ENCODE results near the gene ADAMTSL1. TPM values are rescaled to one million over a fixed set of nuclear protein-coding genes. Genes with fewer than 3 reads are reported as not detected.

The ADAMTSL1 gene
- total and polyA plus RNA-seq, 8 donors, result 1.1 to 98.8 (median 8.4) TPM

- 74 to 86% (median 77%) methylated on average over 14 of the region's 14 CpGs for WGBS, 5 donors
- H3K9me3 ChIP-seq, result peaks cover 0 to 5% (median 0%) of the 10 kb centered on the region in 4 donors
- no peaks in the 10 kb centered on the region for H3K4me1 ChIP-seq
- no peak overlapping the region for H3K27ac ChIP-seq
- H3K4me3 ChIP-seq, result no peak overlapping the region
- intact Hi-C loops (cut with DNase I; ENCODE audit: low total_unique reads), result no loop called here
- DNase-seq, result no peak
- TF ChIP-seq POLR2AphosphoS5 (IDR thresholded peaks at IDR 0.05), result no peak
- TF ChIP-seq POLR2A (IDR thresholded peaks at IDR 0.05), result no peak
- no peak for TF ChIP-seq EP300 (IDR thresholded peaks at IDR 0.05)
- no peak for TF ChIP-seq CTCF (IDR thresholded peaks at IDR 0.05)
- no peaks in the 10 kb centered on the region for H3K36me3 ChIP-seq
- H3K27me3 ChIP-seq, result no peaks in the 10 kb centered on the region
These were observed 30.8 kb downstream of the ADAMTSL1 start for GRCh38 chr9:18504707-18505106.

DNA sequence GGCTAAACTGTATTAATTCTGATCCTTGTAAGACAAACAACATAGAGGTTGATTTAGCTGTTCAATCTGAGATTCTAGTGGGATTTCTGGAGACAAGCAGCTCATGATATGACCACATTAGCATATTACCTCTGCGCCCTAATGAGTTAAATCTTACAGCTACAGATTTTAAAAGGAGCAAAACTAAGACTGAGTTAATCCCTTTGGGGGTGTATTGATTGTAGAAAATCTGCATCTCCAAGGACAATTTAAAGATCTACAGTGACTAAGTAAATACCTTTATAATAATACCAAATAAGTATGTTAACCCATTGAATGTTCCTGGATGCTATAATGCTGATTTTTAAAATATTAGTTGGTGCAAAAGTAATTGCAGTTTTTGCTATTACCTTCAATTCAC, 33.2 kb downstream of the ADAMTSL1 start:
- H3K27me3 ChIP-seq, result no peaks in the 10 kb centered on the region
- 89 to 95% (median 91%) methylated on average over 1 of the region's 1 CpG for WGBS, 5 donors
- intact Hi-C loops (cut with DNase I; ENCODE audit: low total_unique reads), result no loop called here
- no peak overlapping the region for H3K4me3 ChIP-seq
- H3K4me1 ChIP-seq, result no peaks in the 10 kb centered on the region
- H3K36me3 ChIP-seq, result no peaks in the 10 kb centered on the region
- H3K9me3 ChIP-seq, result peaks cover 0 to 5% (median 0%) of the 10 kb centered on the region in 4 donors
- DNase-seq, result no peak
- TF ChIP-seq POLR2AphosphoS5 (IDR thresholded peaks at IDR 0.05) (no peak), EP300 (IDR thresholded peaks at IDR 0.05) (no peak), POLR2A (IDR thresholded peaks at IDR 0.05) (no peak), CTCF (IDR thresholded peaks at IDR 0.05) (no peak)
- H3K27ac ChIP-seq, result no peak overlapping the region

DNA sequence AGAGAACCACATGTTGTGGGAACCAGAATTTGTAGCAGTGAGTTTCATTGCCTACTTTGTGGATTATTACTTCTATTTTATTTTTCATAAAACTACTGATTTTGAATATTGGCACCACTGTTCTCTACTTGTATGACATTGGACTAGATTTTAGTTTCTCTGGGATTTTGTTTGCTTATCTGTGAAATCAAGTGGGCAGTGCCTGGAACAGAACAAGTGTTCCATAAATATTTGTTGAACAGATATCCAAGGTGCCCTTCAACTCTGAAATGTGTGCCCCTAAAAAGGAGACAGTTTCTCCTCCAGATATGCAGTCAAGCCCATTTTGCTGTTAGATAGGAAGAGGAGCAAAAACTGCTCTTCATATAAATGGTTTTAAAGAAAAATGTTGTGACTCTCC, 42.6 kb downstream of the ADAMTSL1 start:
- Histone ChIP-seq H3K4me3 (no peak overlapping the region), H3K36me3 (no peaks in the 10 kb centered on the region), H3K4me1 (no peaks in the 10 kb centered on the region), H3K27ac (no peak overlapping the region), H3K27me3 (no peaks in the 10 kb centered on the region), H3K9me3 (no peaks in the 10 kb centered on the region)
- no peak for DNase-seq
- intact Hi-C loops (cut with DNase I; ENCODE audit: low total_unique reads), result no loop called here
- TF ChIP-seq POLR2A (IDR thresholded peaks at IDR 0.05) (no peak), POLR2AphosphoS5 (IDR thresholded peaks at IDR 0.05) (no peak), EP300 (IDR thresholded peaks at IDR 0.05) (no peak), CTCF (IDR thresholded peaks at IDR 0.05) (no peak)

- intact Hi-C loops (cut with DNase I; ENCODE audit: low total_unique reads), result no loop called here
These were observed 43.0 kb downstream of the ADAMTSL1 start for GRCh38 chr9:18516965-18517364.

DNA sequence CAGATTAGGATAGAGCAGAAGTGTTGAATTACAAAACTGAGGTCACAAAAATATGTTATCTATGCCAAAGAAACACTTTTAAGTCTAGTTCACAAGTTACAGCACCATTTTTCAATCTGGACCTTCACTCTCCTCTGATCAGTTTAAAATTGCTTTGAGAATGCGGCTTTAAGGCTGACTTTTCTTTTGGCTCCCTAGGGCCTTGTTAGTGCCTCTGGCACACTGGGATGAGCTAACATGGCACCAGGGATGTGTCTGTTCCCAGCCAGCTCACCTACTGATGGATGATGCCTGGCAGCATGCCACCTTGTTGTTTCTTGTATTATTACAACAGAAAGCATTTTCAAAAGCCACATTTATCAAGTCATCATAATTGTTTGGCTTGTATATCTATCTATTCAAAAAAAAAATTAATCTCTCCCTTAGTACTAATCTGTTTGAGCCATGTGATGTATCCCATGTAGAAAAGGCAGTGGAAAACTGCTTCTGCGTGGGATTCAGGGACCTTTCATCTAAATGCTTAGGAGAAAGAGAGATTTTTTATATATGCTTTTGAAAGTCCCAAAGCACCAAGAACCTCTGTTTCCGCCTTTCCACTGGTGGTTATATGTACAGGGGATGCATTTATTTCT, 46.6 kb downstream of the ADAMTSL1 start:
- intact Hi-C loops (cut with DNase I; ENCODE audit: low total_unique reads), result no loop called here
- Histone ChIP-seq H3K9me3 (no peaks in the 10 kb centered on the region), H3K36me3 (no peaks in the 10 kb centered on the region), H3K27ac (no peak overlapping the region), H3K27me3 (no peaks in the 10 kb centered on the region), H3K4me1 (no peaks in the 10 kb centered on the region), H3K4me3 (no peak overlapping the region)
- DNase-seq, result peak in 1 of 2 donors; percentile 32
- TF ChIP-seq CTCF (IDR thresholded peaks at IDR 0.05), result no peak
- no peak for TF ChIP-seq EP300 (IDR thresholded peaks at IDR 0.05)
- no peak for TF ChIP-seq POLR2AphosphoS5 (IDR thresholded peaks at IDR 0.05)
- TF ChIP-seq POLR2A (IDR thresholded peaks at IDR 0.05), result no peak
- WGBS, 5 donors, result 79 to 91% (median 83%) methylated on average over 3 of the region's 3 CpGs

More at GRCh38 chr9:18516965-18517364, 43.0 kb downstream of the ADAMTSL1 start:
- Histone ChIP-seq H3K27me3 (no peaks in the 10 kb centered on the region), H3K4me3 (no peak overlapping the region), H3K36me3 (no peaks in the 10 kb centered on the region), H3K9me3 (no peaks in the 10 kb centered on the region), H3K27ac (no peak overlapping the region), H3K4me1 (no peaks in the 10 kb centered on the region)
- no peak for TF ChIP-seq EP300 (IDR thresholded peaks at IDR 0.05)
- DNase-seq, result peak in 1 of 2 donors; percentile 33
- 60 to 69% (median 64%) methylated on average over 2 of the region's 2 CpGs for WGBS, 5 donors

Data from stomach (tissue), 9 donors.